Cardiac fibroblast (primary cell): ENCODE data around the gene PCBD1.

Experiments used
- DNase-seq, 2 donors: peaks; one replicate each; pipeline versions ENCODE4 v3.0.0 to v3.0.0-alpha.2; 2010; ENCODE audit warnings: low read depth in 2 of 2
- H3K4me3 ChIP-seq, 2 donors: replicated peaks in 1 of 2; 1 replicate in 1 of 2; 2 replicates in 1 of 2; pipeline ENCODE4 v1.5.1; 2011; ENCODE audit warnings: low read depth in 2 of 2, low read length in 2 of 2, mild to moderate bottlenecking in 2 of 2, moderate library complexity in 1 of 2
- CTCF ChIP-seq: IDR thresholded peaks from one replicate; pipeline ENCODE4 v1.5.1; 2011; ENCODE audit warnings: low read depth, mild to moderate bottlenecking, low read length, inconsistent platforms

The PCBD1 gene

GRCh38 chr10:70917635-70918034, 29.3 kb upstream of the PCBD1 start:
- H3K4me3 ChIP-seq: no peak overlapping the region
- TF ChIP-seq CTCF: no peak
- DNase-seq: no peak

- no peak for TF ChIP-seq CTCF
- H3K4me3 ChIP-seq: no peak overlapping the region
- DNase-seq: no peak
Observed at GRCh38 chr10:70917226-70917625, 28.9 kb upstream of the PCBD1 start.

- TF ChIP-seq CTCF: no peak
- DNase-seq: no peak
- H3K4me3 ChIP-seq: no peak overlapping the region
Observed at GRCh38 chr10:70916241-70916640, 27.9 kb upstream of the PCBD1 start.

GRCh38 chr10:70915806-70916205, 27.4 kb upstream of the PCBD1 start:
- no peak for DNase-seq
- TF ChIP-seq CTCF: no peak
- H3K4me3 ChIP-seq: no peak overlapping the region

- no peak for TF ChIP-seq CTCF
- no peak for DNase-seq
- no peak overlapping the region for H3K4me3 ChIP-seq
Observed at GRCh38 chr10:70915206-70915605, 26.8 kb upstream of the PCBD1 start.

GRCh38 chr10:70914316-70914864, 26.0 kb upstream of the PCBD1 start:
- DNase-seq: no peak
- no peak for TF ChIP-seq CTCF
- no peak overlapping the region for H3K4me3 ChIP-seq

- no peak for DNase-seq
- no peak for TF ChIP-seq CTCF
- H3K4me3 ChIP-seq: no peak overlapping the region
Observed at GRCh38 chr10:70913893-70914240, 25.5 kb upstream of the PCBD1 start.
